K562 (cell line): Measurements from ENCODE around the gene CALR3. TPM values are rescaled to one million over a fixed set of nuclear protein-coding genes. Genes with fewer than 3 reads are reported as not detected.

Source experiments
- BHLHE40 ChIP-seq: IDR thresholded peaks from 2 replicates; pipeline ENCODE4 v1.6.1; 2011; ENCODE audit warnings: low read length, improper control_type of control experiment
- CBX1 ChIP-seq: sonication (generic); IDR thresholded peaks from 2 replicates; pipeline ENCODE4 v1.6.1; 2016; ENCODE audit warnings: antibody characterized with exemption, low read depth, mild to moderate bottlenecking
- CREB3 ChIP-seq: fragments of 450-650 bp; conservative IDR thresholded peaks from 2 replicates; pipeline ENCODE4 v1.6.1; 2016; ENCODE audit warnings: missing genetic modification characterization, low read depth, mild to moderate bottlenecking, missing compliant biosample characterization, moderate library complexity
- EGR1 ChIP-seq: fragments of 450-650 bp; conservative IDR thresholded peaks from 2 replicates; pipeline ENCODE4 v1.6.1; 2017; ENCODE audit warnings: mild to moderate bottlenecking
- ELF4 ChIP-seq: fragments of 450-650 bp; formaldehyde crosslinking; IDR thresholded peaks from 2 replicates; pipeline ENCODE4 v1.4.0; 2022; ENCODE audit warnings: missing genetic modification characterization
- FOXA1 ChIP-seq: fragments of 450-650 bp; IDR thresholded peaks from 2 replicates; pipeline ENCODE4 v1.6.1; 2016; ENCODE audit warnings: mild to moderate bottlenecking, borderline replicate concordance
- GABPB1 ChIP-seq: sonication (generic); formaldehyde crosslinking; IDR thresholded peaks from 2 replicates; pipeline ENCODE4 v1.8.0; 2022; ENCODE audit warnings: mild to moderate bottlenecking, missing genetic modification reagents
- HCFC1 ChIP-seq: IDR thresholded peaks from 2 replicates; pipeline ENCODE4 v1.6.1; 2012; ENCODE audit warnings: low read depth, low read length, improper control_type of control experiment
- HDGF ChIP-seq: fragments of 450-650 bp; IDR thresholded peaks from 2 replicates; pipeline ENCODE4 v1.6.1; 2016
- HMGN3 ChIP-seq: IDR thresholded peaks from 2 replicates; pipeline ENCODE4 v1.6.1; 2011; ENCODE audit warnings: borderline replicate concordance, low read depth, mild to moderate bottlenecking, mixed read lengths, low read length; ENCODE audit not compliant: insufficient read length; ENCODE audit errors: extremely low read depth
- JUND ChIP-seq, 2 experiments: IDR thresholded peaks; 2 replicates in 1 of 2; 3 replicates in 1 of 2; pipeline ENCODE4 v1.6.1; 2011; ENCODE audit warnings: borderline replicate concordance in 2 of 2, low read depth in 2 of 2, low read length in 2 of 2, improper control_type of control experiment in 1 of 2, missing biosample characterization in 1 of 2, missing genetic modification characterization in 1 of 2, missing genetic modification reagents in 1 of 2
- KLF13 ChIP-seq: fragments of 450-650 bp; IDR thresholded peaks from 2 replicates; pipeline ENCODE4 v1.6.1; 2016; ENCODE audit warnings: missing genetic modification characterization, low read depth, mild to moderate bottlenecking, missing compliant biosample characterization, moderate library complexity, borderline replicate concordance
- MAX ChIP-seq: sonication (generic); formaldehyde crosslinking; IDR thresholded peaks from 2 replicates; pipeline ENCODE4 v1.9.0; 2022; ENCODE audit warnings: mild to moderate bottlenecking, missing genetic modification reagents
- MAZ ChIP-seq, 2 experiments: fragments of 450-650 bp in 1 of 2; sonication (generic) in 1 of 2; formaldehyde crosslinking; IDR thresholded peaks in 1 of 2; conservative IDR thresholded peaks in 1 of 2; 2 replicates each; pipeline versions ENCODE4 v1.4.0 to v1.5.0; 2020; ENCODE audit warnings: mild to moderate bottlenecking in 1 of 2, missing genetic modification reagents in 1 of 2
- MCM7 ChIP-seq, 2 experiments: fragments of 450-650 bp; IDR thresholded peaks; 2 replicates each; pipeline ENCODE4 v1.6.1; 2016 to 2018
- PURB ChIP-seq: sonication (generic); formaldehyde crosslinking; IDR thresholded peaks from 2 replicates; pipeline ENCODE4 v1.9.0; 2021; ENCODE audit warnings: low read depth, mild to moderate bottlenecking, missing genetic modification reagents
- RAD51 ChIP-seq: fragments of 450-650 bp; IDR thresholded peaks from 2 replicates; pipeline ENCODE4 v1.7.1; 2016; ENCODE audit warnings: low read depth, mild to moderate bottlenecking, borderline replicate concordance
- TOE1 ChIP-seq, 2 experiments: fragments of 450-650 bp in 1 of 2; sonication (generic) in 1 of 2; formaldehyde crosslinking in 1 of 2; IDR thresholded peaks; 2 replicates each; pipeline versions ENCODE4 v1.7.1 to v1.8.0; 2016 to 2022; ENCODE audit warnings: borderline replicate concordance in 2 of 2, mild to moderate bottlenecking in 2 of 2, antibody characterized with exemption in 1 of 2, inconsistent platforms in 1 of 2, low read depth in 1 of 2, missing genetic modification reagents in 1 of 2, moderate library complexity in 1 of 2
- U2AF2 ChIP-seq: fragments of 200-400 bp; formaldehyde crosslinking; optimal IDR thresholded peaks from 2 replicates; pipeline ENCODE3; 2017; ENCODE audit warnings: low read depth, mild to moderate bottlenecking, low read length
- YY1 ChIP-seq, 3 experiments: IDR thresholded peaks; 2 replicates each; pipeline ENCODE4 v1.6.1; 2011; ENCODE audit warnings: low read length in 2 of 3, mild to moderate bottlenecking in 2 of 3, moderate library complexity in 2 of 3, borderline replicate concordance in 1 of 3, control low read depth in 1 of 3, low read depth in 1 of 3; ENCODE audit not compliant: insufficient read depth in 3 of 3, insufficient replicate concordance in 2 of 3, control insufficient read depth in 1 of 3, insufficient read length in 1 of 3; ENCODE audit errors: extremely low read depth in 1 of 3
- ZBTB2 ChIP-seq: fragments of 450-650 bp; IDR thresholded peaks from 2 replicates; pipeline ENCODE4 v1.6.1; 2016; ENCODE audit warnings: antibody characterized with exemption
- ZBTB9 ChIP-seq: fragments of 450-650 bp; formaldehyde crosslinking; IDR thresholded peaks from 2 replicates; pipeline ENCODE4 v1.4.0; 2020; ENCODE audit warnings: mild to moderate bottlenecking, moderate library complexity
- polyA plus RNA-seq, 8 experiments: library from polyadenylated mRNA; depleted of rRNA in 4 of 8; stranded (reverse) in 5 of 8; unstranded in 3 of 8; fragments of >200 nt; fragmentation: Nextera tagmentation in 2 of 8; fragmentation: Illumina TruSeq in 1 of 8; extraction: Ambion mirVana in 2 of 8; extraction: Trizol in 1 of 8; gene quantifications; 2 replicates each; pipeline versions ENCODE4 v1.2.1 to v1.2.3, GENCODE V29; 2011 to 2014; ENCODE audit warnings: inconsistent platforms in 1 of 8, missing spikeins in 1 of 8
- total RNA-seq, 7 experiments: library from RNA; depleted of rRNA in 6 of 7; stranded (reverse); fragments of >200 nt in 6 of 7; fragmentation: Illumina TruSeq in 2 of 7; extraction: Trizol in 2 of 7; gene quantifications; 2 replicates each; pipeline versions ENCODE4 v1.2.1 to v1.2.3, GENCODE V29; 2011 to 2021; ENCODE audit warnings: low replicate concordance in 1 of 7

CALR3 gene
- total and polyA plus RNA-seq, 9 of the 15 experiments (the other 6 are each of a cell fraction or from before 2014, with no cell fraction given), result 0.15 to 0.41 (median 0.22) TPM; not detected in 4

- TF ChIP-seq BHLHE40, result peak; percentile 36
- 0 out of 2 replicates have a peak, but pooled peaks have one; percentile 11 for TF ChIP-seq ELF4 (CRISPR knock-in tag)
- TF ChIP-seq FOXA1, result no peak
- no peak for TF ChIP-seq ZBTB2
- TF ChIP-seq RAD51, result no peak
- peak; percentile 48 to 89; a peak in 3 of 4 replicates for TF ChIP-seq MAZ (CRISPR knock-in tag; conservative IDR thresholded peaks at IDR 0.05 in 1 of 2, IDR thresholded peaks at IDR 0.05 in 1 of 2)
- TF ChIP-seq MAX (CRISPR knock-in tag), result peak; percentile 66
- no peak for TF ChIP-seq TOE1 (IDR thresholded peaks at IDR 0.05; ENCODE audit: borderline replicate concordance)
- no peak for TF ChIP-seq TOE1 (CRISPR knock-in tag; IDR thresholded peaks at IDR 0.05; ENCODE audit: borderline replicate concordance, low read depth)
- peak; percentile 63; the same call in 1 of the 2 replicates for TF ChIP-seq KLF13 (tag)
- TF ChIP-seq PURB (CRISPR knock-in tag), result no peak
- no peak for TF ChIP-seq U2AF2
- no peak for TF ChIP-seq HDGF
- peak; percentile 70; the same call in 1 of the 2 replicates for TF ChIP-seq JUND (IDR thresholded peaks at IDR 0.05; ENCODE audit: borderline replicate concordance, low read depth, low read length)
- peak; percentile 31; the same call in 1 of the 3 replicates for TF ChIP-seq JUND (tag; IDR thresholded peaks at IDR 0.05; ENCODE audit: borderline replicate concordance, low read depth, low read length)
- TF ChIP-seq ZBTB9 (CRISPR knock-in tag), result peak; percentile 92
- peak; percentile 97 for TF ChIP-seq GABPB1 (CRISPR knock-in tag)
- TF ChIP-seq CREB3 (tag), result peak; percentile 77; the same call in 1 of the 2 replicates
- peak; percentile 80 to 96 (median 94) for TF ChIP-seq YY1 (IDR thresholded peaks at IDR 0.05; ENCODE audit: borderline replicate concordance in 1 of 3, control insufficient read depth in 1 of 3, extremely low read depth in 1 of 3, insufficient read depth in 3 of 3, insufficient read length in 1 of 3, insufficient replicate concordance in 2 of 3, low read depth in 1 of 3, low read length in 2 of 3)
- no peak for TF ChIP-seq MCM7 (IDR thresholded peaks at IDR 0.05)
- no peak for TF ChIP-seq CBX1
- no peak; the same call in none of the 2 replicates for TF ChIP-seq EGR1
- TF ChIP-seq HCFC1, result peak; percentile 99
- TF ChIP-seq HMGN3, result peak; percentile 31
Observed at GRCh38 chr19:16495982-16496612, at the start of gene CALR3, which contains the start of gene C19orf44 (continued).
